Embryonic facial prominence (tissue), 1 donor: ENCODE measurements around the gene DYNLRB2.

Source experiments
- DNase-seq: peaks from one replicate; pipeline ENCODE4 v3.0.0-alpha.2; 2016; ENCODE audit errors: extremely low spot score

DYNLRB2 gene

DNA sequence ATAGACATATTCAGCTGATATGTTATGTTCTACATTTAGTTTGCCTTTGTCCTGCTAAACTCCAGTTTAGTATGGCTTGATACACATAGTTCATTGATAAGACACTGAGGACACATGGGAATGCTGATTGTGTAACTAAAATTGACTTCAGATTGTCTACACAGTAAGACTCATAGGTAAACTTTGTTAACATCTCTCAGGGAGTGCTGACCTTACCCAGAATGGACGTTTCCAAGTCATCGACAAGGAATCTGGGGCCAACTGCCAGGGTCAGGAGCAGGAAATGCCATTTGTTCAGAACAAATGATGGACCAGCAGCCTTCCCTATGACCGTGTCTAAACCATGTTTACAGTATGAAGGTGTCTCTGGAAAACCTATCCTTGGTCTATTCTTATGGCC, 58.7 kb downstream of the DYNLRB2 start:
- DNase-seq = no peak
